NCI-H1048 (cell line): ENCODE data around the gene SMC5.
"Not testable (repeated sequence)": the region's sequence is repeated elsewhere in the genome, so short reads cannot be mapped to it uniquely, and the experiment has no call there.

Experiments used
- DNase-seq: peaks from one replicate; lab custom pipeline; 2025; lab: John Stamatoyannopoulos, UW

Gene SMC5

DNA sequence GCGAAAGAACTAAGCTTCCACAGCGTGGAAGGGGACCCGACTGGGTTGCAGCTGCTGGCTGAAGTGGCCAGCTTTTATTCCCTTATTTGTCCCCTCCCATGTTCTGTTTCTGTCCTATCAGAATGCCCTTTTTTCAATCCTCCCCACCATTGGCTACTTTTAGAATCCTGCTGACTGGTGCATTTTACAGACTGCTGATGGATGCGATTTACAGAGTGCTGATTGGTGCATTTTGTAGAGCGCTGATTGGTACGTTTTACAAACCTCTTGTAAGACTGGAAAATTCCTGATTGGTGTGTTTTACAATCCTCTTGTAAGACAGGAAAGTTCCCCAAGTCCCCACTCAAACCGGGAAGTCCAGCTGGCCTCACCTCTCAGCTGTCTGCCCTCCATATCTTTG is 105.0 kb downstream of the SMC5 start:
- no peak for DNase-seq

DNA sequence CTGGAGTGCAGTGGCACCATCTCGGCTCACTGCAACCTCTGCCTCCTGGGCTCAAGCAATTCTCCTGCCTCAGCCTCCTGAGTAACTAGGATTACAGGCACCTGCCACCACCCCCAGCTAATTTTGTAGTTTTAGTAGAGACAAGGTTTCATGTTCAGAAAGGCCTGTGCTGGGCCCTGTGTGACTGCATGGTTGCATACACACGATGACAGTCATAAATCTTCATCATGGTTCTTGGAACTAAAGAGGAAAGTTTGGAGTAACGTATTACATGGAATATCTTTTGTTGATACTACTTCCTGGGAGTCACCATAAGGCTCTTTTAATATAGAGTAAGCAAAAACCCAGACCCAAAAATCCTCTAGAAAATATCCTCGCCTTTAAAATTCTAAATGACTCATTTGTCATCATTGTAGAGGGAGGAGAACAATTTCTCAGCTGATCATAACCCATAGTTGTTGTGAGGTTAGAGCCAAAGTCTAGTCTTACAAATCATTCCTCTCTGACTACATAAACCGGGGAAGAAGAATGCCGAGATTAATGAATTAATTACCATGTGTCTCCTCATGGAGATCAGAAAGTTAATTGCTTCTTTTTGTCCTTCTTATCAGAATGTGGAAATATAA is 108.6 kb downstream of the SMC5 start:
- no peak for DNase-seq

DNA sequence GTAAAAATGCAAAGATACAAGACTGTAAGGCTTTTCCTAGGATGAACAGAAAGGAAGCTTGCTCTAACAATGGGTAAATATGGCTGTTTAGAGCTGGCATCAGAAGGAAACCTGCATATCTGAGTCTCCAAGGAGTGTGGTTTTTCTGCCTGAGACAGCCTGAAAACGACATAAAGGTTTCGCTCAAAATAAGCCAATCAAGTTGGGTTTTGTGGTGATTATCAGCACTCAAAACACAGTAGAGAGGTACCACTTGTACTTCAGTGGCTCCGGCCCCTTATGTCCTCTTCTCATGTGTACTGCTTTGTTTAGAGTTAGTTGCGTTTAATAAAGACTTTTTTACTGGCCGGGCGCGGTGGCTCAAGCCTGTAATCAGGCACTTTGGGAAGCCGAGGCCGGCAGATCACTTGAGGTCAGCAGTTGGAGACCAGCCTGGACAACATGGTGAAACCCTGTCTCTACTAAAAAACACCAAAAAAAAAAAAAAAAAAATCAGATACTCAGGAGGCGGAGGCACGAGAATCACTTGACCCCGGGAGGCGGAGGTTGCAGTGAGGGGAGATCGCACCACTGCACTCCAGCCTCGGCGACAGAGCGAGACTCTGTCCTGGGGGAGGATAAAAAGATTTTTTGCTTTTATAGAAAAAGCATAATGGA is 116.3 kb downstream of the SMC5 start:
- DNase-seq: no peak

DNA sequence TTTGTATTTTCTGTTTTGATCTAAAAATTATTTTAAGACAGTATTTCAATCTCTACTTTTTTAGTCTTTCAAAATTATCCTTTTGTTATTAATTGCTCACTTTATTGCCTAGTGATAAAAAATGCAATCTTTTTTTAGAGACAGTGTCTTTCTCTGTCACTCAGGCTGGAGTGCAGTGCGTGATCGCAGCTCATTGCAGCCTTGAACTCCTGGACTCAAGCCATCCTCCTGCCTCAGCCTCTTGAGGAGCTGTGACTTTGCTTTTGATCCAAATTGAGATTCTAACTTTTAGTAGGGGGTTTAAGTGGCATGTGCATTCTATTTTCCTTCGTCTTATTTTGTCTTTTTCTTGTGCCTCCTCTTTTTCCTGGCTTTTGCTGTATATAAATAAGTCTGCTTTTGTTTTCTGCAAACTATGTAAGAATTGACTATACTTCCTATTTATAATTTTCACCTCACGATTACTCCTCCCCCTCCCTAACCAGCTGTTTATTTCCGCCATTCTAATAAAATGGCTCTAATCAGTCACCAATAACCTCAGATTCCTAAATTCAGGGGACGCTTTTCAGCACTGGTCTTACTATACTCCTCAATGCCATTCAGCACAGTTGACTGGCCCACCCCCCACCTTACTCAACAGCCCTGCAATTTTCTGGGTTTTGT is 123.4 kb downstream of the SMC5 start:
- DNase-seq: no peak

DNA sequence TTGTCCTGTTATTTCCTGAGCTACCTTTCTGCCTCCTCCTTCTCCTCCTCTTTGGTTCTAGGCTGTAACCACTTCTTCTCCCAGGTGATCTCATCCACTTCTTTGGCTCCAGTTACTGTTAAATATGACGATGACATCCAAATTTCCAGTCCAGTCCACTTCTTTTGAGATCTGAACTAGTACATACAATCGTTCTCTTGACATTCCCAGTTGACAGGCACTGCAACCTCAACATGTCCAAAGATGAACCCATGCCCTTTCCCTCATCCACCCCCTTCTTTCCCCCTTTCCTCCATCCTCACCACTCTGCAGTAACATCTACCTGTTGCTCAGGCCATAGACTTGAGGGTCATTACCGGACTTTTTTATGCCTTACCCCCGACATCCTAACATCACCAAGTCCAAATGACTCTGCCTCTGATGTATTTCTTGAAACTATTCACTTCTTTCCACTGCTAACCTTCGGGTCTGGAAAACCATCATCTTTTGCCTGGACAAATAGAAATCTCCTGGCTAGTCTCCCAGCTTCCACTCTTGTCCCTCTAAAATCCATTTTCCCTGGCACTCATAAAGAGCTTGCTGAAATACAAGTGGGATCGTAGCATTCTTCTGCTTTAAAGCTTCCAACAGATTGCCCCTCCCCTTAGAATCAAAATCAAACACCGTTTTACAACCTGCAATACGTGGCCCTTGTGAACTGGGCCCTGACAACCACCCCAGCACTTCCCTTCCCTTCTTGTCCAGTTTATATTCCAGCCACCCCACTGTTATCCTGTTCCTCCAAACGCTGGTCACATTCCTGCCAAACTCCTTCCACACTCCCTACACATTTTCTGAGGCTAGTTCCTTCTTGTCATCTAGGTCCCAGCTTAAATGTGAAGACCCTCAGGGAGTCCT is 124.2 kb downstream of the SMC5 start:
- no peak for DNase-seq

DNA sequence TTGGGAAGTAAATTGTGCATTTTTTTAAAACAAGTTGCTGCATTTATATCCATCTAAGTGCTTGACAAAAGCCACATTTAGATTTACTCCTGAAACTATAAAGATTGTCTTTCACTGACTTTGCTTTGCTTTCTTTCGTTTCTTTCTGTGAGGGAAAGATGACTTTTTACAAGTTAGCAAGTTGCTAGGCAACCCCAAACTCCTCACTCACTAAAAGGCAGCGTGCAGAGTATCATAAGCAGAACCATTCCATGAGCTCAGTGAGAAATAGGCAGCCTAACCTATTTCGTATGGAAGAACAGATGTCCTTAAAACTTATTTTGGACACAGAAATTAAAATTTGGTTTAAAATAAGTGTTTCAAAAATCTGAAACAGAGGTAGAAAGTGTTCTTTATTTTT is 126.6 kb downstream of the SMC5 start:
- no peak for DNase-seq

DNA sequence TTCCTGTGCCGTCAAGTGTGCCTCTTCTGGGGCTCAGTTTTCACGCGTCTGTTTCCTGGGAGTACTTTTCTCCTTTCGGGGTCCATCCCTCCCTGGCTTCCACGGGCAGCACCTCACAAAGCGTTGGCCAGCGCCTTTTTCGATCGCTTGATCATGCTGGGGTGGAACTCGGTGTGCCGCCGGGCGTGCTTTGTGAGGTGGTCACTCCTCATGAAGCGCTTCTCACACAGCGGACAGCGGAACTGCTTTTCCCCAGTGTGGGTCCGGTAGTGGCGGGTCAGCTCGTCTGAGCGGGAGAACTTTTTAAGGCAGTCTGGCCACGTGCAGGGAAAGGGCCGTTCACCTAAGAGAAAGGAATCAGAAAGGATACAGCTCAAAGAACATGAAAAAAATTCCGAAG is 128.9 kb downstream of the SMC5 start:
- DNase-seq: no peak

DNA sequence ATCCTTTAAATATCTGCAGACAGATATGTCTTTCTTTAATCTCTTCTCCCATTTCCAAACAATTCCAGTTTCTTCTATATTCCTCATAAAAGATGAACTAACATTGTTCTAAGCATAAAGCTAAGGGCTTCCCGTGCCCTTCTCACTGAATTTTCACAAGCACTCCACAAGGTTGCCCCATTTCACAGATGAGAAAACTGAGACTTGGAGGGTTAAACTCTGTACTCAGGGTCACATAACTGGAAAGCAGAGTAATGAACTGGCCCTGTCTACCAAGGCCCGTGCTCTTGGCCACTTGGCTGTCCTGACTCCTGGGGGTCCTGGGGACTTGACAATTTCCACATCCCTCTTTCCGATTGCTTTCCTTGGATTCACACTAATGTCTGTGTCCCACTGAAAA is 130.4 kb downstream of the SMC5 start:
- DNase-seq: no peak

DNA sequence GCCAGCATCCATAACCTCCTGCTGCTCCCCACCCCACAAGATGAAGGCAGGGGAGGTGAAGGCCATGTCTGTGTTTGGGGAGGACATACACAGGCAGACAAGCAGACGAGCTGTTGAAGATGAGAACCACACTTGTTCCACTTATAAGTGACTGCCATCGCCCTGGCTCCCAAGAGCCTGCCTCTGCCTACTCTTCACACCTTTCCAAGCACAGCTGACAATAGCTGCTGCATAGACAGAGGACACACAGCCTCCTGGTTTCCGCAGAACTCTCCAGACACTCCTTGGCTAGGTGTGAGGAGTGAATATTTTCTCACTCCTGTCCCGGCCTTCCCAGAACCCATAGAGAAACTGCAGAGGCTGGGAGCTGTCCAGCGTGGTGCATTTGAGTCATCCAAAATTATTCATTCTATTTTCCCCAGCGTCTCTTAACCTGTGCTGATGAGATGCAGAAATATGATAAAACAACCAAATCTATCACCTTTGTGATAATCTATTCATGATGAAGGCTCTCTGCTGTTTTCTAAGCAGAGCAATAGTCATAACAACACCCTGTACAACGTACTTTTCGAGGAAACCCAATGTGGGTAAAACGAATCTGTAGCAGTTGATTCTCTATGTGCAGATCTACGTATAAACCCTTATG is 131.0 kb downstream of the SMC5 start:
- no peak for DNase-seq

DNA sequence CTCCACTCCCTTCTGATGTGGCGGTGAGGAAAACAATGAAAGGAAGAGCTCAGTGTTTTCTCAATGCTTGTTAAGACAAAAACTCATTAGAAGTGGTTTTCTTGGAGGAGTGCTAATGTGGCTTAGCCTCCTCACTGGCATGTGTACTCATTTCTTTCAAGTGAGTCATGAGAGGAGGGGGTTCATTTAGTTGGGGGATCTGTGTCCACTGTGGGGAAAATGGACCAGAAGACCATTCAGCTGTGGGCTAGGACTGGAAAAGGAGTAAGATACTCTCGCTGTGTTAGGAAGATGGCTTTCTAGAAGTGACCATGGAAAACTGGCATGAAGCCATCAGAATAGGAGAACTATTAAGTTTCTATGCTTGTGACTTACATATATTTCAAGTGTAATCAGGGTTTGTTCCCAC is 132.2 kb downstream of the SMC5 start:
- no peak for DNase-seq

DNA sequence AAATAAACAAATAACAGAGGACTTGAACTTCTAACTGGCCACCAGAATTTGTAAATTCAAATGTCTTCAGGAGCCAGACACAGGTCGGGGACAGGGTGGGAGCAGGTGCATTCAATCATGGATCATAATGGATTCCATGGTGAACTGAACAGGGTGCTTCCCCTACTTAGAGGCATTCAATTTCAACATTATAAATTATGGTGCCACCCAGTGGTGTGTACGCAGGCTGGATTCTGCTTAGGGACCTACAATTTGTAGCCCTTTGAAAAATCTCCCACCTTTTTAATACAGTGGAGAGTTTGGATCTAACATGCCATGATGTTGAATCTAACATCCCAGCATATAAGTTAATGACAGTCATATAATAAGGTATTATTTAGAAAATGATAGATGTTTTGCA is 133.4 kb downstream of the SMC5 start:
- no peak for DNase-seq

DNA sequence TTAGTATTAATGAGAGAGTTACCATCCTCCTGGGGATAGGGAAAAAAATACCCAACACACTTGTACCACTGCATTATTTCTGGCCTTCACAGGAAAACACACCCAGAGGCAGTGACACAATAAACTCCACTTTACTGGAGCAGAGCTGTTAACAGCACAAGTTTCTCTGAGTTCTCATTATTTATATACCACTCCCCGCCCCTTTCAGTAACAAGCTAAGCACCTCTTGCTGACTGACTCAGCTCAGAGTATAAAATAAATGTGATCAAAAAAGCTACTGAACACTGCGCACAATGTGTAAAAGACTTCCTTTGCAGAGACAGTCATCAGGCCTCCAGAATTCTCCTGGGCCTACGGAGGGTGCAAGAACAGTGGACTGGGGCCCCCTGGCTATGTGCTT is 134.1 kb downstream of the SMC5 start:
- DNase-seq: no peak

DNA sequence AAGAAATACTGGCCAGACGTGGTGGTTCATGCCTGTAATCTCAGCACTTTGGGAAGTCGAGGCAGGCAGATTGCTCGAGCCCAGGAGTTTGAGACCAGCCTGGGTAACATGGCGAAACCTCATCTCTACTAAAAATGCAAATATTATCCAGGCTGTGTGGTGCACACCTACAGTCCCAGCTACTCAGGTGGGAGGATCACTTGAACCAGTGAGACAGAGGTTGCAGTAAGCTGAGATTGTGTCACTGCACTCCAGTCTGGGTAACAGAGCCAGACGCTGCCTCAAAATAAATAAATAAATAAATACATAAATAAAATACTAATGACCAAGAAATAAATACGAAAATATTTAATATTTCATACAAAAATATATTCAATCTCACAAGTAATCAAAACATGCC is 136.9 kb downstream of the SMC5 start:
- no peak for DNase-seq

DNA sequence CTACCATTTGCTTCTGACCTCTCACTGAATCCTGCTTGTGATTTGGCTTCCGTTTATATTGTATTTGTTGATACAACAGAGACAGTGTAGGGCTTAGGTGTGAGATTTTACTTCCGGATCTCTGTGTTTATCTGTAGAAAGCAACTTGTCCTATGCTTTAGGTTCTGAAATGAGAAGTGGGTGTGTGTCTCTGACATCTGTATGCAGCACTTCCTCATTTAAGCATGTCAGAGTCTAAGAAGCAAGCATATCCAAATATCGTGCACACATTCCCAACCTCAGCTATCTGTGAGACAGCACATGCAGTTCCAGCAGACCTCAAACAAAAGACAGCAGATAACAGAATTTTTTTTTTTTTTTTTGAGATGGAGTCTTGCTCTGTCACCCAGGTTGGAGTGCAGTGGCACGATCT is 139.4 kb downstream of the SMC5 start:
- no peak for DNase-seq

DNA sequence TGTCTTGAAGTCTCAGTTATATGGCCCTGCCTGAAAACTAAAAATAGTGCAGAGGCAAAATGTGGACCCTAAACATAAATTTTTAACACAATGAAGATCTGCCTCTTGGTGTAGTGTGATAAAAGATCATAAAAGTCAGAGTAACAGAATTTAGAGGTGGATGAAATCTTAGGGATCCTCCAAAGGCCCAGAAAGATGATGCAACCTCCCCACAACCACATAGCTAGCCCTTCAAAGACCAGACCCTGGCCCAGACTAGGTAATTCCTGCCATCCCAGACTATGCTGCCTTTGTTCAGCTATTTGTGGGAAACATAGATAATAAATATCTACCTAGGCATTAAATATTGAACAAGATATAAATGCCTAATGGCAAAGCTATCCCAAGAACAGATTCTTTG is 140.4 kb downstream of the SMC5 start:
- no peak for DNase-seq

DNA sequence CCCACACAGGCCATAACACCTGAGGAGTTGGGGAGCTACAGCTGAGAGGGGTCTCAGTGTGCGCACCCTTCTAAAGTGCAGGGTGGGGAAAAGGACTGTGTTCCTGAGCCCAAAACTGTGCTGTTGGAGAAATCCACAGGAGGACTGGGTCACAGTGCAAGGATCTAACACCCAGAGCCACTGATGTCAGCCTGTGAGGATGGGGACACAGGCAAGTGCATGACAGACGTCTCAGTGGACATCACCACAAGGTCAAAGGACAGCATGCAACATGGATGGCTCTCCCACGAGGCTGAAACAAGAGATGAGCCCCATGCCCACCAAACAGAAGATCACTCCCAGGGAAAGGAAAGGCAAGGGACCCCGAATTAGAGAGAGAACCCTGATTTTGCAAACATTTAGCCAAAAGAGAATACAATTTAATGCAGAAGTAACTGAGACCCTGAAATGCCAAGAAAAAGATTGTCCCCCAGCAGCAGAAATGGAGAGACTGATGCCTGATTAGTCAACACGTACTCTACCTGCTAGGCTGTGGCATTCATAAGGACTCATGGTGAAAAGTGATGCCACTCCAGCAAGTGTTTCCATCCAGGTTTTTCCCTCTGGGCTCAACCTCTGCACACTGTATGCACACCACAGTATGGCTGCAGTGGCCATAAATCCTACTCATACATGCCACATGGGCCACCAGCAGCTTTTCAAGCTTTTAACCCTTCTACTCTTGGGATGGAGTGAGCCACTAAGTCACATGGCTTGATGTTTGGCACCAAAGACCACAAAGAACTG is 141.5 kb downstream of the SMC5 start:
- no peak for DNase-seq

DNA sequence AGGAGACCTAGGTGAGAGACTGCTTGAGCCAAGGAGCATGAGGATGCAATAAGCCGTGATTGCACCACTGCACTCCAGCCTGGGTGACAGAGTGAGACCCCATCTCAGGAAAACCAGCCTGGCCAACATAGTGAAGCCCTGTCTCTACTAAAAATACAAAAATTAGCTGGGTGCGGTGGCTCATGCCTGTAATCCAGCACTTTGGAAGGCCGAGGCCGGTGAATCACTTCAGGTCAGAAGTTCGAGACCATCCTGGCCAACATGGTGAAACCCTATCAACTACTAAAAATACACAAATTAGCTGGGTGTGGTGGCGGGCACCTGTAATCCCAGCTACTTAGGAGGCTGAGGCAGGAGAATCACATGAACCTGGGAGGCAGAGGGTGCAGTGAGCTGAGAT is 142.5 kb downstream of the SMC5 start:
- DNase-seq: not testable (repeated sequence)

DNA sequence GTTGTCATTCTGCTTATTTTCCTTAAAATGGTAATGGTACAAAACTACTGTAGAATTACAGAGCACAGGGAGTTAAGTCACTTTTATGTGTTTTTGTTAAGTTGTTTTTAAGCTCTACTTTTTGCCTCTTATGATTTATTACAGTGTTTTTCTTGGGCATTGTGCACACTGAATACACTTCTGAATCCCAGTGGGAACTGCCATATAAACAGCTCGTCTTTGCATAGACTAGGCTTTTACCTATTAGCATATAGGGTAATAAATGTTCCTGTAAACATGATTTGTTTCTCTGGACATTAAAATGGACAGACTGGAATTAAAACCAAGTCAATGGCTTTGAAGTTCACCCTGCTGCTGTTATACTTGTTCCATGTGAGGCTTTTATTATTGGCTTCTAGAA is 143.4 kb downstream of the SMC5 start:
- DNase-seq: no peak

DNA sequence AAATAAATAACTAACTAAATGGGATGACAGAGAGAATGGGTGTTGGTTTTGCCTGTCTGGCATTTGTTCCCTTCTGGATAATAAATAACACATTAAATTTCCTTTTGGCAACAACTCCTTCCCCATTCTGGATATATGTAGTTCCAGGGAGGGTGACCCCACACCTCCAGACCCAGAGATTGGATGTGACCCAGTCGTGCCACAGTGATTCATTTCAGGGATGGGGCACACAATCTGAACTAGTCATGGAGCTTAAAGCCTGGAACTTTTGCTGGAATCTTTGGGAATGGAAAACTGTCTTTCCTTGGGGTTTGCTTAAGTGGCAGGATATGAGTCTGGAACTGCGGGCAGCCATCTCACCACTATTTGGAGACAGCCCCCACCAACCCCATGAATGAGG is 144.4 kb downstream of the SMC5 start:
- no peak for DNase-seq

DNA sequence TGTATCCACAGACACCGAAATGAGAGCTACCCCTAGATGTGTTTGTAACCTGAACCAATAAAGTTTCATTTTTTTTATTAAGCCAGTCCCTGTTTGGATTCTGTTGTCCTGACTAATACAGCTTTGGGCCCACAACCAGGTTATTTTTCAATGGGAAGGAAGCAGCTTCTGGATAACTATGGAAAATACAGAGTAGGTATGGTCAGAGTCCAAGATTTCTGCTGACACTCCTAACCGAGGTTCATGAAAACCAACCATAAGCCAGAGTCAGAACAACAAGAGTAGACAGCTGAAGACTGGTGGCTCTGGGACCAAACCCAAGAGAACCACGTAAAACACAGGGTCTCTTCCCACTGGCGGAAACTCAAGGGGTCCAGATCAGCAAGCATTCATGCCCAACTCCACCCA is 144.8 kb downstream of the SMC5 start:
- no peak for DNase-seq

DNA sequence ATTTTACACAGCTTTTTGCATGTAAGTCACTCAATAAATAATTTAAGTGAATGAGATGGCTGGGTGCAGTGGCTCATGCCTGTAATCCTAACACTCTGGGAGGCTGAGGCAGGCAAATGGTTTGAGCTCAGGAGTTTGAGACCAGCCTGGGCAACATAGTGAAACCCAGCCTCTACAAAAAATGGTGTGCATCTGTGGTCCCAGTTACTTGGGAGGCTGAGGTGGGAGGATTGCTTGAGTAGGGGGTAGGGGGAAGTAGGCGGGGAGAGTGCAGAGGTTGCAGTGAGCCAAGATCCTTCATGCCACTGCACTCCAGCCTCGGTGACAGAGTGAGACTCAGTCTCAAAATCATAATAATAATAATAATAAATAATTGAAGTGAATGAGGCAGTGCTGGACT is 145.5 kb downstream of the SMC5 start:
- DNase-seq: no peak
